HepG2 (cell line): ENCODE measurements around the gene GRIN3B. TPM values are rescaled to one million over a fixed set of nuclear protein-coding genes. Genes with fewer than 3 reads are reported as not detected.

Experiments used
- ATAC-seq: fragments of 200-7000 bp; cut with Tn5 transposase; 3 replicates; pipeline ENCODE4 v1.9.1; 2020; ENCODE audit warnings: mild to moderate bottlenecking, moderate library complexity
- BruUV-seq: library from RNA; stranded (reverse); fragments of 400-500 nt; replicated peaks from 2 replicates; lab custom pipeline; 2021; lab: Mats Ljungman, UMichigan
- CTCF ChIA-PET: fragments of 300-600 bp; formaldehyde crosslinking; extraction: SDS; loops from one replicate; lab custom pipeline; 2021; ENCODE audit warnings: low total read pairs, inconsistent platforms, low intra/inter-chr PET ratio; lab: Yijun Ruan, JAX
- POLR2A ChIA-PET: fragments of 350-600 bp; sonication (Branson Sonifier 250); formaldehyde crosslinking; loops from one replicate; lab custom pipeline; 2020; ENCODE audit warnings: antibody characterized with exemption, inconsistent platforms; lab: Yijun Ruan, JAX
- DNase-seq: peaks from one replicate; pipeline ENCODE4 v3.0.0-alpha.2; 2015; ENCODE audit warnings: low spot score
- FAIRE-seq: peaks from 3 replicates; lab custom pipeline; 2011; peaks lifted over from hg19 to GRCh38; lab: Jason Lieb, UNC
- H2AFZ ChIP-seq: one replicate; pipeline ENCODE4 v1.6.1; 2011; ENCODE audit warnings: low read length, inconsistent platforms
- H3K27ac ChIP-seq: fragments of 300-600 bp; 3 replicates; pipeline ENCODE4 v1.8.0; 2011; ENCODE audit warnings: mixed run types, mild to moderate bottlenecking, mixed read lengths, low read length, inconsistent platforms; ENCODE audit not compliant: insufficient read depth; ENCODE audit errors: extremely low read length
- H3K27me3 ChIP-seq, 2 experiments: fragments of 200-600 bp in 1 of 2; 2 replicates in 1 of 2; 3 replicates in 1 of 2; pipeline versions ENCODE4 v1.6.0 to v1.8.0; 2011; ENCODE audit warnings: low read length in 2 of 2, mild to moderate bottlenecking in 2 of 2, moderate library complexity in 2 of 2, inconsistent platforms in 1 of 2; ENCODE audit not compliant: insufficient read depth in 2 of 2, control insufficient read depth in 1 of 2
- H3K36me3 ChIP-seq, 2 experiments: fragments of 200-600 bp in 1 of 2; replicated peaks in 1 of 2; 2 replicates in 1 of 2; 3 replicates in 1 of 2; pipeline versions ENCODE4 v1.5.1 to v1.8.0; 2011; ENCODE audit warnings: low read length in 2 of 2, inconsistent platforms in 1 of 2; ENCODE audit not compliant: insufficient read depth in 2 of 2, control insufficient read depth in 1 of 2
- H3K4me1 ChIP-seq: 2 replicates; pipeline ENCODE4 v1.5.1; 2012; ENCODE audit warnings: low read length, inconsistent platforms; ENCODE audit not compliant: insufficient read depth
- H3K4me2 ChIP-seq: 2 replicates; pipeline ENCODE4 v1.6.0; 2011; ENCODE audit warnings: low read depth, low read length, inconsistent platforms
- H3K4me3 ChIP-seq, 3 experiments: fragments of 200-600 bp in 1 of 3; sonication (generic), shearing (Covaris generic) in 1 of 3; replicated peaks in 1 of 3; 2 replicates each; pipeline ENCODE4 v1.5.1; 2011 to 2016; ENCODE audit warnings: low read length in 3 of 3, inconsistent platforms in 2 of 3, low read depth in 2 of 3, mild to moderate bottlenecking in 2 of 3, control low read depth in 1 of 3, mixed read lengths in 1 of 3; ENCODE audit not compliant: insufficient read depth in 1 of 3
- H3K79me2 ChIP-seq: one replicate; pipeline ENCODE4 v1.6.1; 2011; ENCODE audit warnings: low read length, inconsistent platforms; ENCODE audit not compliant: insufficient read depth
- H3K9ac ChIP-seq: 2 replicates; pipeline ENCODE4 v1.6.0; 2011; ENCODE audit warnings: mild to moderate bottlenecking, low read depth, low read length, inconsistent platforms; ENCODE audit not compliant: insufficient read depth
- H3K9me3 ChIP-seq: 2 replicates; pipeline ENCODE4 v1.5.1; 2012; ENCODE audit warnings: mild to moderate bottlenecking, low read length
- H4K20me1 ChIP-seq: 2 replicates; pipeline ENCODE4 v1.6.0; 2011; ENCODE audit warnings: inconsistent platforms, mild to moderate bottlenecking, low read length, moderate library complexity; ENCODE audit not compliant: insufficient read depth
- AGO1 ChIP-seq: fragments of 200-400 bp; formaldehyde crosslinking; IDR thresholded peaks from 2 replicates; pipeline ENCODE4 v1.6.1; 2017; ENCODE audit warnings: mild to moderate bottlenecking, low read depth, low read length, moderate library complexity; ENCODE audit not compliant: poor library complexity, severe bottlenecking
- FOXA1 ChIP-seq, 2 experiments: fragments of 450-650 bp in 1 of 2; sonication (generic) in 1 of 2; formaldehyde crosslinking in 1 of 2; IDR thresholded peaks; 2 replicates each; pipeline versions ENCODE4 v1.4.0 to v1.6.1; 2016 to 2020; ENCODE audit warnings: missing genetic modification reagents in 1 of 2
- GPBP1L1 ChIP-seq: sonication (generic); formaldehyde crosslinking; IDR thresholded peaks from 2 replicates; pipeline ENCODE4 v1.5.0; 2020; ENCODE audit warnings: mild to moderate bottlenecking, missing genetic modification reagents
- HDAC6 ChIP-seq: fragments of 200-600 bp; sonication (generic); IDR thresholded peaks from 2 replicates; pipeline ENCODE4 v1.7.0; 2017; ENCODE audit warnings: mild to moderate bottlenecking, antibody characterized with exemption, low read length, low read depth
- HNRNPLL ChIP-seq: fragments of 200-400 bp; formaldehyde crosslinking; IDR thresholded peaks from 2 replicates; pipeline ENCODE4 v1.6.1; 2017; ENCODE audit warnings: mild to moderate bottlenecking, low read depth, low read length; ENCODE audit not compliant: poor library complexity, severe bottlenecking
- KLF16 ChIP-seq, 2 experiments: sonication (generic) in 1 of 2; formaldehyde crosslinking in 1 of 2; IDR thresholded peaks; 2 replicates each; pipeline versions ENCODE4 v1.6.1 to v1.8.0; 2016 to 2023; ENCODE audit warnings: missing genetic modification reagents in 2 of 2, missing compliant biosample characterization in 1 of 2
- KLF9 ChIP-seq: IDR thresholded peaks from 2 replicates; pipeline ENCODE4 v1.6.1; 2016; ENCODE audit warnings: low read depth
- MAZ ChIP-seq, 2 experiments: sonication (generic) in 1 of 2; formaldehyde crosslinking in 1 of 2; IDR thresholded peaks; 2 replicates each; pipeline versions ENCODE4 v1.5.0 to v1.6.1; 2012 to 2020; ENCODE audit warnings: low read depth in 2 of 2, mild to moderate bottlenecking in 2 of 2, borderline replicate concordance in 1 of 2, improper control_type of control experiment in 1 of 2, low read length in 1 of 2, missing genetic modification reagents in 1 of 2, moderate library complexity in 1 of 2
- POLR2AphosphoS5 ChIP-seq: IDR thresholded peaks from 2 replicates; pipeline ENCODE4 v1.6.1; 2012; ENCODE audit warnings: low read depth, low read length
- REST ChIP-seq, 2 experiments: IDR thresholded peaks; 2 replicates each; pipeline ENCODE4 v1.6.1; 2011 to 2012; ENCODE audit warnings: low read length in 2 of 2, borderline replicate concordance in 1 of 2, low read depth in 1 of 2, mild to moderate bottlenecking in 1 of 2, moderate library complexity in 1 of 2
- SIN3B ChIP-seq: fragments of 150-350 bp; IDR thresholded peaks from 2 replicates; pipeline ENCODE4 v1.6.1; 2014; ENCODE audit warnings: low read length
- ZBTB33 ChIP-seq: sonication (generic); formaldehyde crosslinking; IDR thresholded peaks from 2 replicates; pipeline ENCODE4 v1.4.0; 2020; ENCODE audit warnings: missing genetic modification reagents
- ZNF629 ChIP-seq: sonication (generic); formaldehyde crosslinking; conservative IDR thresholded peaks from 2 replicates; pipeline ENCODE4 v1.5.0; 2020; ENCODE audit warnings: missing genetic modification reagents
- WGBS: methylation state at CpG from one replicate; pipeline ENCODE4 v1.1.6; 2017; ENCODE audit warnings: low lambda C conversion rate; 5-methylcytosine and 5-hydroxymethylcytosine counted together
- in situ Hi-C: cut with HindIII; loops from 2 replicates; pipeline ENCODE4 v1.10.0; 2017; ENCODE audit warnings: low pct_unique_long_range_greater_than_20kb; ENCODE audit not compliant: extremely low pct_ligation_motif_present
- intact Hi-C: fragments of 100-400 bp; cut with micrococcal nuclease; formaldehyde crosslinking; loops from one replicate; pipeline ENCODE4 v1.10.0; 2022; ENCODE audit not compliant: unreplicated experiment
- polyA plus RNA-seq, 8 experiments: library from polyadenylated mRNA; depleted of rRNA in 3 of 8; stranded (reverse) in 7 of 8; unstranded in 1 of 8; fragments of >200 nt; fragmentation: Illumina TruSeq in 4 of 8; extraction: Trizol in 4 of 8; gene quantifications; 2 replicates each; pipeline versions ENCODE4 v1.2.1 to v1.2.3, GENCODE V29; 2011 to 2016; ENCODE audit warnings: low read depth in 4 of 8, missing spikeins in 1 of 8, mixed read lengths in 1 of 8; ENCODE audit not compliant: insufficient read depth in 1 of 8
- total RNA-seq, 5 experiments: library from RNA; depleted of rRNA; stranded (reverse); fragments of >200 nt; fragmentation: Illumina TruSeq; extraction: Trizol; gene quantifications; 2 replicates each; pipeline ENCODE4 v1.2.3, GENCODE V29; 2016; ENCODE audit warnings: low read depth in 1 of 5

GRIN3B gene
- total and polyA plus RNA-seq, 2 of the 13 experiments (the other 11 are each of a cell fraction or from before 2014, with no cell fraction given), result 0.07 to 0.20 TPM

DNA sequence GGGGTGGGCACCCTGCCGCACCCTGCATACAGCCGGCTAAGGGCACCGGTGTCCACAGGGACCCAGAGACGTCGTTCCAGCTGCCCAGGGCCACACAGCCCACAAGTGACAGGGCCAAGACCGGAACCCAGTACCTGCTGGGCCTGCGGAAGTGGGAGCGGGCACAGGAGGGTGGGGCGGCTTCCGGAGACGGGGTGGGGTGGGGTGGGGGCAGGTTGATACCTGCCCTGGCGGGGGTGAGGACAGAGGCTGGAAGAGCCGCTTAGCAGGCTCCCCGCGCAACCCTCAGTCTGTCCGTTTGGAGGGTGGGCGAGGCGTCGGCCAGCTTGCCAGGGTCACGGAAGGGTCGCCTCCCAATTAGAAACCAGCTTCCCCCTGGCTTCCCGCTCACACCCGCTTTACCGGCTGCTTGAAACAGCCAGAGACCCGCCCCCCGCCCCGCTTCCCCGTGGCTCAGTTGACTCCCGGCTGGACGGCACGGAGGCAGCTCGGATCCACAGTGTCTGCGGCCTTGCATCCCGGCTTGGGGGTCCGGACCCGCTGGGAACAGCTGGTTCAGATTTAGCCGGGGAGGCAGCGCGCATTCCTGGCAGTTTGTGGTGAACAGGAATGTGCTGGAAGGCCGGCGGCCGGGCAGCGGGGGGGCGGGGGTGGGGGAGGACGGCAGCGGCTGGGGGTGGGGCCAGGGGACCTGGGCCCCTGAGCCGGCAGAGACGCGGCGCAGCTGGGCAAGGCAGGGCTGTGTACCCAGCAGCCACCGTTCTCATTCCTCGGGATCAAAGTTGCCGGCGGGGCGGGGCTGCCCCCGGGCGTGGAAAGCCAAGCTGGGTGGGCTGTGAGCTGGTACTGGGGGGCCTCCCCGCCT lies 28.1 kb downstream of the GRIN3B start (continued):
- TF ChIP-seq MAZ (IDR thresholded peaks at IDR 0.05; ENCODE audit: borderline replicate concordance, low read depth, low read length), result 0 out of 2 replicates have a peak, but pooled peaks have one; percentile 14
- TF ChIP-seq MAZ (CRISPR knock-in tag; IDR thresholded peaks at IDR 0.05; ENCODE audit: low read depth), result peak; percentile 62; the same call in 1 of the 2 replicates
- no peak for TF ChIP-seq SIN3B
- no peak for TF ChIP-seq GPBP1L1
- no peak for TF ChIP-seq KLF9 (CRISPR knock-in tag)
- no peak for TF ChIP-seq POLR2AphosphoS5

DNA sequence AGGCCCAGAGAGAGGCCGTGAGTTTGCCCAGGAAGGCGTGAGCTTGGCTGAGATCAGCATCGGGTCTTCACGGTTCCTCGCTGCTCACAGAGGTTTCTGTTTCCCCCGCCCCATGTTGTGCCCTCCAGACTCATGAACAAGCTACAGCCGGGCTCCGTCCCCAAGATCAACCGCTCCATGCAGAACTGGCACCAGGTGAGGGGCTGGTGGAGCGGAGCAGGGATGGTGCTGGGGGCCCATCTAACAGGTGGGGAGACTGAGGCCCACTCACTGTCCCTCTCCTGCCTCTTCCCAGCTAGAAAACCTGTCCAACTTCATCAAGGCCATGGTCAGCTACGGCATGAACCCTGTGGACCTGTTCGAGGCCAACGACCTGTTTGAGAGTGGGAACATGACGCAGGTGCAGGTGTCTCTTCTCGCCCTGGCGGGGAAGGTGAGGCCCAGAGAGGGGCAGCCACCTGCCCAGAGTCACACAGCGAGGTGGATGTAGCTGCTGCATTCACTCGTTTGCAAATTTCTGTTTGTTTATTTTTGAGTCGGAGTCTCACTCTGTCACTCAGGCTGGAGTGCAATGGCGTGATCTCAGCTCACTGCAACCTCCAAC lies 32.1 kb downstream of the GRIN3B start:
- Histone ChIP-seq H2AFZ (no peak overlapping the region), H4K20me1 (0 out of 2 replicates have a peak, but pooled peaks cover 2% of the 10 kb centered on the region), H3K27me3 (no peaks in the 10 kb centered on the region), H3K36me3 (peaks cover 16 to 32% of the 10 kb centered on the region in 2 experiments), H3K4me2 (no peak overlapping the region), H3K9me3 (no peaks in the 10 kb centered on the region), H3K9ac (no peak overlapping the region), H3K4me1 (peaks cover 13% of the 10 kb centered on the region; the same call in 1 of the 2 replicates), H3K27ac (no peak overlapping the region), H3K4me3 (no peak overlapping the region), H3K79me2 (peaks cover 19% of the 10 kb centered on the region)
- ChIA-PET CTCF (no interaction called here), POLR2A (interaction anchor here (0.7 to 1.1 kb wide), 3 partner anchors 9 to 289 kb away, joined by 3 read pairs; no protein-coding TSS in a partner anchor)
- FAIRE-seq, result no peak
- ATAC-seq, result no peak
- DNase-seq, result no peak
- in situ Hi-C loops (no loop called here), intact Hi-C loops (no loop called here)
- no TSS peak for BruUV-seq
- WGBS, result 95% methylated on average over 13 of the region's 20 CpGs
- no peak for TF ChIP-seq HDAC6
- no peak for TF ChIP-seq KLF16 (CRISPR knock-in tag; IDR thresholded peaks at IDR 0.05)
- 0 out of 2 replicates have a peak, but pooled peaks have one; percentile 9 for TF ChIP-seq ZBTB33
- peak; percentile 65 for TF ChIP-seq ZNF629 (CRISPR knock-in tag)
- TF ChIP-seq HNRNPLL, result no peak
- TF ChIP-seq REST (IDR thresholded peaks at IDR 0.05; ENCODE audit: borderline replicate concordance in 1 of 2, low read depth in 1 of 2, low read length in 2 of 2), result no peak
- no peak for TF ChIP-seq FOXA1 (IDR thresholded peaks at IDR 0.05)
- no peak for TF ChIP-seq FOXA1 (CRISPR knock-in tag; IDR thresholded peaks at IDR 0.05)
- TF ChIP-seq AGO1, result no peak
